IMR-90 (cell line): ENCODE data around the gene TRPM1.

Experiments
- CHD1 ChIP-seq: IDR thresholded peaks from 2 replicates; pipeline ENCODE4 v1.6.1; 2012; ENCODE audit warnings: low read depth, low read length, improper control_type of control experiment
- CTCF ChIP-seq: conservative IDR thresholded peaks from 2 replicates; pipeline ENCODE4 v1.5.1; 2012; ENCODE audit warnings: mild to moderate bottlenecking, low read depth, low read length, improper control_type of control experiment
- FOS ChIP-seq: fragments of 150-350 bp; IDR thresholded peaks from 2 replicates; pipeline ENCODE4 v1.6.1; 2016; ENCODE audit warnings: low read depth, low read length
- MAFK ChIP-seq: IDR thresholded peaks from 2 replicates; pipeline ENCODE4 v1.6.1; 2012; ENCODE audit warnings: low read depth, low read length, improper control_type of control experiment
- USF2 ChIP-seq: fragments of 150-350 bp; IDR thresholded peaks from 2 replicates; pipeline ENCODE4 v1.6.1; 2017; ENCODE audit warnings: mild to moderate bottlenecking, antibody characterized with exemption, low read length, low read depth

GRCh38 chr15:31133890-31134289 is 32.4 kb upstream of the TRPM1 start:
- TF ChIP-seq MAFK (no peak), CTCF (no peak), USF2 (no peak), CHD1 (no peak), FOS (no peak)
